Esophagus squamous epithelium (tissue), 5 donors: Measurements from ENCODE around the gene CTDNEP1. TPM values are rescaled to one million over a fixed set of nuclear protein-coding genes. Genes with fewer than 3 reads are reported as not detected.
A peak's percentile ranks its signal among the peaks of the same experiment; 100 is the strongest.

ENCODE experiments used
- DNase-seq: peaks from one replicate; lab custom pipeline; 2025; lab: John Stamatoyannopoulos, UW
- H3K27ac ChIP-seq, 4 donors: fragments of 200-600 bp; sonication (generic); one replicate each; pipeline ENCODE4 v1.5.1; 2016 to 2019; ENCODE audit warnings: mild to moderate bottlenecking in 1 of 4
- H3K27me3 ChIP-seq, 4 donors: fragments of 200-600 bp; sonication (generic); 1 replicate in 3 of 4; 2 replicates in 1 of 4; pipeline versions ENCODE4 v1.5.1 to v1.6.0; 2017 to 2021; ENCODE audit warnings: antibody characterized with exemption in 1 of 4
- H3K36me3 ChIP-seq, 3 donors: fragments of 200-600 bp; sonication (generic); one replicate each; pipeline ENCODE4 v1.5.1; 2016 to 2019
- H3K4me1 ChIP-seq, 3 donors: fragments of 200-600 bp; sonication (generic); one replicate each; pipeline ENCODE4 v1.5.1; 2017 to 2019
- H3K4me3 ChIP-seq, 4 donors: fragments of 200-600 bp; sonication (generic); 1 replicate in 3 of 4; 2 replicates in 1 of 4; pipeline ENCODE4 v1.5.1; 2016 to 2019; ENCODE audit warnings: mild to moderate bottlenecking in 2 of 4, moderate library complexity in 1 of 4
- H3K9me3 ChIP-seq, 3 donors: fragments of 200-600 bp; sonication (generic); one replicate each; pipeline ENCODE4 v1.5.1; 2016 to 2019
- POLR2A ChIP-seq, 4 donors: fragments of 450-650 bp; IDR thresholded peaks; one replicate each; pipeline ENCODE4 v1.6.1; 2017; ENCODE audit warnings: antibody characterized with exemption in 4 of 4, mild to moderate bottlenecking in 4 of 4, moderate library complexity in 3 of 4
- WGBS, 2 donors: methylation state at CpG; one replicate each; pipeline ENCODE4 v1.1.5; 2018; 5-methylcytosine and 5-hydroxymethylcytosine counted together
- intact Hi-C: fragments of 100-400 bp; cut with DNase I; formaldehyde crosslinking; loops from one replicate; pipeline ENCODE4 v1.15.0; 2022
- total RNA-seq, 4 donors: library from RNA; depleted of rRNA; stranded (reverse); fragments of >200 nt; gene quantifications; one replicate each; pipeline ENCODE4 v1.1.0, GENCODE V29; 2016
- TF ChIP-seq, protein P1 (sequence below), 6 experiments: fragments of 450-650 bp in 4 of 6; fragments of 200-600 bp in 2 of 6; sonication (generic) in 2 of 6; IDR thresholded peaks; one replicate each; pipeline ENCODE4 v1.5.1; 2016 to 2019; ENCODE audit warnings: antibody characterized with exemption in 6 of 6, mild to moderate bottlenecking in 4 of 6, moderate library complexity in 4 of 6
- donor health status: DM: yes; HTN: yes; CAD: no.

Gene CTDNEP1
- total RNA-seq, 4 donors from 2014 or later = 42.0 to 52.1 (median 47.8) TPM

GRCh38 chr17:7283471-7284216, 32.1 kb upstream of the CTDNEP1 start:
- 67% methylated on average over 5 of the region's 18 CpGs; no CpG with 5 or more reads in 1 of the 2 donors for WGBS, 2 donors
- peak overlapping the region in 3 of 4 donors; percentile 55 to 73 (median 62) for H3K4me3 ChIP-seq
- TF ChIP-seq, protein P1, sequence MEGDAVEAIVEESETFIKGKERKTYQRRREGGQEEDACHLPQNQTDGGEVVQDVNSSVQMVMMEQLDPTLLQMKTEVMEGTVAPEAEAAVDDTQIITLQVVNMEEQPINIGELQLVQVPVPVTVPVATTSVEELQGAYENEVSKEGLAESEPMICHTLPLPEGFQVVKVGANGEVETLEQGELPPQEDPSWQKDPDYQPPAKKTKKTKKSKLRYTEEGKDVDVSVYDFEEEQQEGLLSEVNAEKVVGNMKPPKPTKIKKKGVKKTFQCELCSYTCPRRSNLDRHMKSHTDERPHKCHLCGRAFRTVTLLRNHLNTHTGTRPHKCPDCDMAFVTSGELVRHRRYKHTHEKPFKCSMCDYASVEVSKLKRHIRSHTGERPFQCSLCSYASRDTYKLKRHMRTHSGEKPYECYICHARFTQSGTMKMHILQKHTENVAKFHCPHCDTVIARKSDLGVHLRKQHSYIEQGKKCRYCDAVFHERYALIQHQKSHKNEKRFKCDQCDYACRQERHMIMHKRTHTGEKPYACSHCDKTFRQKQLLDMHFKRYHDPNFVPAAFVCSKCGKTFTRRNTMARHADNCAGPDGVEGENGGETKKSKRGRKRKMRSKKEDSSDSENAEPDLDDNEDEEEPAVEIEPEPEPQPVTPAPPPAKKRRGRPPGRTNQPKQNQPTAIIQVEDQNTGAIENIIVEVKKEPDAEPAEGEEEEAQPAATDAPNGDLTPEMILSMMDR (IDR thresholded peaks at IDR 0.05) = no peak
- TF ChIP-seq POLR2A (IDR thresholded peaks at IDR 0.05) = no peak
- no peak for DNase-seq
- intact Hi-C loops = no loop called here
- H3K27ac ChIP-seq = peak overlapping the region in 3 of 4 donors; percentile 88 to 92 (median 92)
- H3K9me3 ChIP-seq = no peaks in the 10 kb centered on the region
- H3K4me1 ChIP-seq = peaks cover 23 to 55% (median 27%) of the 10 kb centered on the region in 3 donors
- H3K36me3 ChIP-seq = peaks cover 0 to 32% (median 0%) of the 10 kb centered on the region in 3 donors
- H3K27me3 ChIP-seq = peaks cover 0 to 39% (median 0%) of the 10 kb centered on the region in 4 donors

GRCh38 chr17:7282752-7283321, 31.3 kb upstream of the CTDNEP1 start:
- H3K27ac ChIP-seq = peak overlapping the region; percentile 70 to 92 (median 90)
- WGBS, 2 donors = 35 to 44% methylated on average over 2 to 3 of the region's 6 CpGs
- intact Hi-C loops = no loop called here
- TF ChIP-seq POLR2A (IDR thresholded peaks at IDR 0.05) = no peak
- TF ChIP-seq, protein P1 (IDR thresholded peaks at IDR 0.05) = peak in 2 of 6 experiments; percentile 23 to 39
- peaks cover 0 to 33% (median 0%) of the 10 kb centered on the region in 4 donors for H3K27me3 ChIP-seq
- no peak for DNase-seq
- peaks cover 23 to 55% (median 27%) of the 10 kb centered on the region in 3 donors for H3K4me1 ChIP-seq
- H3K9me3 ChIP-seq = no peaks in the 10 kb centered on the region
- H3K4me3 ChIP-seq = peak overlapping the region in 3 of 4 donors; percentile 55 to 73 (median 62)
- H3K36me3 ChIP-seq = peaks cover 0 to 32% (median 0%) of the 10 kb centered on the region in 3 donors

DNA sequence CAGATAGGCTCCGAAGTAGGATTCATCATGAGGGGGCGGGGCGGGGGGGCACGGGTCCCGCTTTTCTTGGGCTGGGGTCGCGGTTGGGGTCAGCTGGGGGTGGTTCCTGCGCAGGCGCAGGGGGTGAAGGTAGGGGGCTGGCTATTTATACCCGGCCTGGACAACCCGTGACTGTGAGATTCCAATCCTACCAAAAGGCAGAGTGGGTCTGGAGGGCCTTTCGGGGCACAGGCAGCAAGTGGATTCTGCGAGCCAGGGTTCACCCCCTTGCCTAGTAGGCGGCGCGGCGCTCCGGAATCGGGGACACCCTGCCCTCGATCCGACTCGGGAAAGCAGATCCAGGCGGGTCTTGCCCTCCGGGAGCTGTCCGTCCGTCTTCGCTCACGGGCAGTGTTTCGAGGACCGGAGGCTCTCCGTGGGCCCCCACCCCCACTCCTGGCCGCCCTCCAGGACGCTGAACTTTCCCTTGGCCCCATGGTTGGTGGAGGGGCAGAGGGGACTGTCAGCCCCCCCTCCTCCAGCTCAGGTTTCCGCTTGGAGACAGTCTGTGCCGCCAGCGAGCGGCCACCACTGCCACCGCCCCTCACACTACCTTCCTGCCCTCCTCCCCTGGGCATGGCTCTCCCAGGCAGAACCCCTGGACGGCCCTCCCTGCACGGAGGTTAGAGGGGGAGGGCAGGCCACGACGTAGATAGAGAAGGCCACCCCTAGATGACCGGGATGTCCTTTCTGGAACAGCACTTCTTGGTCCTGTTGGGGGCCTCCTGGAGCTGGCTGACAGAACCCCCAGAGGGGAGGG, 30.6 kb upstream of the CTDNEP1 start:
- Histone ChIP-seq H3K4me3 (peak overlapping the region; percentile 31 to 73 (median 58)), H3K36me3 (peaks cover 0 to 32% (median 0%) of the 10 kb centered on the region in 3 donors), H3K9me3 (no peaks in the 10 kb centered on the region), H3K27me3 (peaks cover 0 to 31% (median 0%) of the 10 kb centered on the region in 4 donors), H3K27ac (peak overlapping the region; percentile 70 to 92 (median 90)), H3K4me1 (peaks cover 23 to 55% (median 27%) of the 10 kb centered on the region in 3 donors)
- TF ChIP-seq, protein P1 (IDR thresholded peaks at IDR 0.05) = no peak
- no peak for TF ChIP-seq POLR2A (IDR thresholded peaks at IDR 0.05)
- DNase-seq = no peak
- intact Hi-C loops = no loop called here
- WGBS, 2 donors = 31% methylated on average over 14 of the region's 43 CpGs; no CpG with 5 or more reads in 1 of the 2 donors

GRCh38 chr17:7281074-7281952, 29.8 kb upstream of the CTDNEP1 start, which contains the start of gene SLC2A4:
Gene SLC2A4, plus strand, starts transcription at chr17:7281718. Its CDS starts 217 bp downstream, at chr17:7281935.
- Histone ChIP-seq H3K9me3 (no peaks in the 10 kb centered on the region), H3K4me3 (peak within 1 kb of the TSS; percentile 31 to 73 (median 58)), H3K27ac (peak within 1 kb of the TSS; percentile 70 to 92 (median 90)), H3K27me3 (peaks cover 0 to 31% (median 0%) of the 10 kb centered on the region in 4 donors), H3K4me1 (peaks cover 23 to 55% (median 27%) of the 10 kb centered on the region in 3 donors), H3K36me3 (peaks cover 0 to 27% (median 0%) of the 10 kb centered on the region in 3 donors)
- 1 to 3% methylated on average over 6 to 44 of the region's 71 CpGs for WGBS, 2 donors
- intact Hi-C loops = no loop called here
- DNase-seq = no peak
- peak in 2 of 4 donors; percentile 46 to 62 for TF ChIP-seq POLR2A (IDR thresholded peaks at IDR 0.05)
- TF ChIP-seq, protein P1 (IDR thresholded peaks at IDR 0.05) = peak in 1 of 6 experiments; percentile 23
